ENCODE measurements around the gene ZNF385B.
"Not testable (repeated sequence)": the region's sequence is repeated elsewhere in the genome, so short reads cannot be mapped to it uniquely, and the experiment has no call there.

ZNF385B gene

GRCh38 chr2:179629776-179630175, 231.6 kb downstream of the ZNF385B start:
- DNase-seq (ENCODE audit: low spot score), result not testable (repeated sequence)

GRCh38 chr2:179626261-179626660, 235.2 kb downstream of the ZNF385B start:
- DNase-seq (ENCODE audit: low spot score), result no peak

GRCh38 chr2:179622635-179623300, 238.6 kb downstream of the ZNF385B start:
- no peak for DNase-seq (ENCODE audit: low spot score)

GRCh38 chr2:179622112-179622511, 239.3 kb downstream of the ZNF385B start:
- no peak for DNase-seq (ENCODE audit: low spot score)

GRCh38 chr2:179619947-179620467, 241.4 kb downstream of the ZNF385B start:
- DNase-seq (ENCODE audit: low spot score), result no peak

GRCh38 chr2:179614121-179614520, 247.3 kb downstream of the ZNF385B start:
- no peak for DNase-seq (ENCODE audit: low spot score)

GRCh38 chr2:179613701-179614100, 247.7 kb downstream of the ZNF385B start:
- DNase-seq (ENCODE audit: low spot score), result no peak

- DNase-seq (ENCODE audit: low spot score), result no peak
These were observed 248.1 kb downstream of the ZNF385B start for GRCh38 chr2:179613299-179613651.

- no peak for DNase-seq (ENCODE audit: low spot score)
These were observed 248.7 kb downstream of the ZNF385B start for GRCh38 chr2:179612591-179613298.

GRCh38 chr2:179612108-179612507, 249.3 kb downstream of the ZNF385B start:
- no peak for DNase-seq (ENCODE audit: low spot score)

- no peak for DNase-seq (ENCODE audit: low spot score)
These were observed 255.3 kb downstream of the ZNF385B start for GRCh38 chr2:179606141-179606540.

- no peak for DNase-seq (ENCODE audit: low spot score)
These were observed 256.1 kb downstream of the ZNF385B start for GRCh38 chr2:179605341-179605740.

GRCh38 chr2:179604598-179604997, 256.8 kb downstream of the ZNF385B start:
- DNase-seq (ENCODE audit: low spot score), result no peak

- no peak for DNase-seq (ENCODE audit: low spot score)
These were observed 259.0 kb downstream of the ZNF385B start for GRCh38 chr2:179602452-179602851.

- no peak for DNase-seq (ENCODE audit: low spot score)
These were observed 265.4 kb downstream of the ZNF385B start for GRCh38 chr2:179596018-179596417.

- DNase-seq (ENCODE audit: low spot score), result no peak
These were observed 266.1 kb downstream of the ZNF385B start for GRCh38 chr2:179595284-179595683.

- DNase-seq (ENCODE audit: low spot score), result no peak
These were observed 266.9 kb downstream of the ZNF385B start for GRCh38 chr2:179594268-179595112.

GRCh38 chr2:179593323-179593722, 268.1 kb downstream of the ZNF385B start:
- DNase-seq (ENCODE audit: low spot score), result no peak

- DNase-seq (ENCODE audit: low spot score), result no peak
These were observed 269.1 kb downstream of the ZNF385B start for GRCh38 chr2:179592167-179592936.

GRCh38 chr2:179591690-179592089, 269.7 kb downstream of the ZNF385B start:
- DNase-seq (ENCODE audit: low spot score), result no peak

GRCh38 chr2:179588486-179589145, 272.8 kb downstream of the ZNF385B start:
- DNase-seq (ENCODE audit: low spot score), result no peak

Data from CD4-positive, alpha-beta T cell treated with Interleukin-6 at 100 ng/mL for 8 hours (primary cell).